Nephron progenitor cell (in vitro differentiated cells): ENCODE data around the gene VGLL1.

Experiments used
- DNase-seq: peaks from one replicate; pipeline ENCODE4 v3.0.0; 2021
- H3K27ac Mint-ChIP-seq: 2 replicates; pipeline ENCODE4 v1.8.0; 2021; ENCODE audit warnings: mild to moderate bottlenecking, moderate library complexity, mixed read lengths
- H3K27me3 Mint-ChIP-seq: 2 replicates; pipeline ENCODE4 v1.8.0; 2021; ENCODE audit warnings: mild to moderate bottlenecking, low read depth, mixed read lengths; ENCODE audit not compliant: poor library complexity
- H3K36me3 Mint-ChIP-seq: 2 replicates; pipeline ENCODE4 v1.8.0; 2021; ENCODE audit warnings: low read depth, mixed read lengths
- H3K4me1 Mint-ChIP-seq: 2 replicates; pipeline ENCODE4 v1.8.0; 2021; ENCODE audit warnings: mixed read lengths
- H3K4me3 Mint-ChIP-seq: 2 replicates; pipeline ENCODE4 v1.8.0; 2021; ENCODE audit warnings: mild to moderate bottlenecking, moderate library complexity, mixed read lengths
- H3K9me3 Mint-ChIP-seq: 2 replicates; pipeline ENCODE4 v1.8.0; 2021; ENCODE audit warnings: mild to moderate bottlenecking, moderate library complexity, mixed read lengths
- CTCF ChIP-seq: fragments of 200-600 bp; sonication (generic); IDR thresholded peaks from 2 replicates; pipeline ENCODE4 v1.5.0; 2021; ENCODE audit warnings: antibody characterized with exemption

The VGLL1 gene

GRCh38 chrX:136540226-136540625, 8.2 kb downstream of the VGLL1 start:
- Mint-ChIP-seq H3K4me3 (no peak overlapping the region), H3K27me3 (peaks cover 11% of the 10 kb centered on the region), H3K36me3 (no peaks in the 10 kb centered on the region), H3K4me1 (peaks cover 12% of the 10 kb centered on the region), H3K9me3 (peaks cover 44% of the 10 kb centered on the region), H3K27ac (no peak overlapping the region)
- no peak for DNase-seq
- no peak for TF ChIP-seq CTCF

- no peak for TF ChIP-seq CTCF
- no peak for DNase-seq
- no peak overlapping the region for H3K4me3 Mint-ChIP-seq
- peaks cover 12% of the 10 kb centered on the region for H3K4me1 Mint-ChIP-seq
- peaks cover 11% of the 10 kb centered on the region for H3K27me3 Mint-ChIP-seq
- H3K36me3 Mint-ChIP-seq, result no peaks in the 10 kb centered on the region
- peaks cover 49% of the 10 kb centered on the region for H3K9me3 Mint-ChIP-seq
- no peak overlapping the region for H3K27ac Mint-ChIP-seq
These were observed 9.3 kb downstream of the VGLL1 start for GRCh38 chrX:136541294-136541693.

- H3K27me3 Mint-ChIP-seq, result peaks cover 11% of the 10 kb centered on the region
- no peak overlapping the region for H3K4me3 Mint-ChIP-seq
- no peak for TF ChIP-seq CTCF
- H3K36me3 Mint-ChIP-seq, result no peaks in the 10 kb centered on the region
- H3K27ac Mint-ChIP-seq, result no peak overlapping the region
- H3K9me3 Mint-ChIP-seq, result peaks cover 45% of the 10 kb centered on the region
- DNase-seq, result no peak
- H3K4me1 Mint-ChIP-seq, result peaks cover 12% of the 10 kb centered on the region
These were observed 10.3 kb downstream of the VGLL1 start for GRCh38 chrX:136542281-136542680.

- H3K9me3 Mint-ChIP-seq, result peaks cover 38% of the 10 kb centered on the region
- no peak for DNase-seq
- peaks cover 8% of the 10 kb centered on the region for H3K4me1 Mint-ChIP-seq
These were observed 14.4 kb downstream of the VGLL1 start for GRCh38 chrX:136546371-136546781.

GRCh38 chrX:136549226-136549625, 17.2 kb downstream of the VGLL1 start:
- Mint-ChIP-seq H3K27ac (no peak overlapping the region), H3K4me1 (peaks cover 5% of the 10 kb centered on the region), H3K4me3 (no peak overlapping the region), H3K9me3 (peaks cover 26% of the 10 kb centered on the region), H3K27me3 (peaks cover 4% of the 10 kb centered on the region), H3K36me3 (no peaks in the 10 kb centered on the region)
- TF ChIP-seq CTCF, result no peak
- DNase-seq, result no peak

More at GRCh38 chrX:136546371-136546781, 14.4 kb downstream of the VGLL1 start:
- no peak for TF ChIP-seq CTCF
- no peak overlapping the region for H3K27ac Mint-ChIP-seq
- H3K36me3 Mint-ChIP-seq, result no peaks in the 10 kb centered on the region
- no peak overlapping the region for H3K4me3 Mint-ChIP-seq
- peaks cover 6% of the 10 kb centered on the region for H3K27me3 Mint-ChIP-seq

GRCh38 chrX:136551410-136551809, 19.4 kb downstream of the VGLL1 start:
- Mint-ChIP-seq H3K27me3 (no peaks in the 10 kb centered on the region), H3K36me3 (no peaks in the 10 kb centered on the region), H3K4me3 (no peak overlapping the region), H3K4me1 (no peaks in the 10 kb centered on the region), H3K9me3 (peaks cover 9% of the 10 kb centered on the region), H3K27ac (no peak overlapping the region)
- TF ChIP-seq CTCF, result no peak
- DNase-seq, result no peak
